IMR-90 (cell line): ENCODE results near the gene LAMA2. TPM values are rescaled to one million over a fixed set of nuclear protein-coding genes. Genes with fewer than 3 reads are reported as not detected.

ENCODE experiments used
- ATAC-seq: fragments of 200-7000 bp; cut with Tn5 transposase; 2 replicates; pipeline ENCODE4 v1.9.1; 2020; ENCODE audit warnings: low read depth, mild to moderate bottlenecking, moderate library complexity
- BruUV-seq: library from RNA; stranded (reverse); fragments of 400-500 nt; replicated peaks from 2 replicates; lab custom pipeline; 2021; lab: Mats Ljungman, UMichigan
- CTCF ChIA-PET: fragments of 300-600 bp; formaldehyde crosslinking; extraction: SDS; loops from one replicate; lab custom pipeline; 2021; ENCODE audit warnings: antibody characterized with exemption; lab: Yijun Ruan, JAX
- POLR2A ChIA-PET: fragments of 300-600 bp; sonication (Branson Sonifier 250); formaldehyde crosslinking; loops from one replicate; lab custom pipeline; 2022; ENCODE audit warnings: antibody characterized with exemption; ENCODE audit not compliant: unreplicated experiment; lab: Charles Lee
- DNase-seq: peaks from one replicate; pipeline ENCODE4 v3.0.0; 2013
- H2AFZ ChIP-seq: replicated peaks from 2 replicates; pipeline ENCODE3; 2013; ENCODE audit warnings: low read length, mild to moderate bottlenecking; ENCODE audit not compliant: poor library complexity
- H2AK5ac ChIP-seq: 2 replicates; pipeline ENCODE4 v1.6.1; 2013; ENCODE audit warnings: low read depth, low read length, inconsistent platforms
- H2AK9ac ChIP-seq: replicated peaks from 2 replicates; pipeline ENCODE3; 2013; ENCODE audit warnings: mild to moderate bottlenecking, low read depth, low read length, moderate library complexity; ENCODE audit not compliant: poor library complexity
- H2BK120ac ChIP-seq: 2 replicates; pipeline ENCODE4 v1.6.1; 2013; ENCODE audit warnings: low read depth, low read length, inconsistent platforms
- H2BK15ac ChIP-seq: 3 replicates; pipeline ENCODE4 v1.6.1; 2013; ENCODE audit warnings: low read depth, low read length, inconsistent platforms
- H2BK20ac ChIP-seq: 2 replicates; pipeline ENCODE4 v1.6.1; 2013; ENCODE audit warnings: low read depth, mild to moderate bottlenecking, inconsistent platforms, low read length, moderate library complexity
- H2BK5ac ChIP-seq: 2 replicates; pipeline ENCODE4 v1.6.1; 2013; ENCODE audit warnings: mild to moderate bottlenecking, low read depth, low read length, inconsistent platforms; ENCODE audit not compliant: poor library complexity, severe bottlenecking
- H3K14ac ChIP-seq: replicated peaks from 2 replicates; pipeline ENCODE4 v1.6.1; 2013; ENCODE audit warnings: low read depth, low read length, inconsistent platforms
- H3K18ac ChIP-seq: 2 replicates; pipeline ENCODE4 v1.6.1; 2013; ENCODE audit warnings: low read depth, low read length, control low read depth
- H3K23ac ChIP-seq: 2 replicates; pipeline ENCODE4 v1.6.1; 2013; ENCODE audit warnings: low read depth, low read length, inconsistent platforms
- H3K27ac ChIP-seq: 2 replicates; pipeline ENCODE4 v1.5.1; 2013; ENCODE audit warnings: mild to moderate bottlenecking, control low read depth, low read length; ENCODE audit not compliant: insufficient read depth
- H3K27me3 ChIP-seq: 2 replicates; pipeline ENCODE4 v1.6.1; 2013; ENCODE audit warnings: low read length; ENCODE audit not compliant: control insufficient read depth, insufficient read depth
- H3K36me3 ChIP-seq: 2 replicates; pipeline ENCODE4 v1.6.1; 2013; ENCODE audit warnings: low read length, mixed read lengths; ENCODE audit not compliant: control insufficient read depth, insufficient read depth
- H3K4ac ChIP-seq: 2 replicates; pipeline ENCODE4 v1.6.1; 2013; ENCODE audit warnings: low read depth, low read length, inconsistent platforms
- H3K4me1 ChIP-seq: 2 replicates; pipeline ENCODE4 v1.6.1; 2013; ENCODE audit warnings: low read length, mixed read lengths; ENCODE audit not compliant: control insufficient read depth, insufficient read depth
- H3K4me2 ChIP-seq: 2 replicates; pipeline ENCODE4 v1.6.1; 2013; ENCODE audit warnings: low read depth, mild to moderate bottlenecking, control low read depth, low read length, moderate library complexity
- H3K4me3 ChIP-seq: 2 replicates; pipeline ENCODE4 v1.5.1; 2013; ENCODE audit warnings: low read depth, mild to moderate bottlenecking, control low read depth, low read length, moderate library complexity; ENCODE audit not compliant: insufficient read depth
- H3K56ac ChIP-seq: 2 replicates; pipeline ENCODE4 v1.6.1; 2013; ENCODE audit warnings: low read length, inconsistent platforms; ENCODE audit not compliant: insufficient read depth; ENCODE audit errors: extremely low read depth
- H3K79me1 ChIP-seq, 2 experiments: 2 replicates each; pipeline ENCODE4 v1.6.1; 2013; ENCODE audit warnings: low read length in 2 of 2, inconsistent platforms in 1 of 2, low read depth in 1 of 2
- H3K9ac ChIP-seq: 2 replicates; pipeline ENCODE4 v1.6.1; 2013; ENCODE audit warnings: low read depth, low read length, control low read depth
- H3K9me1 ChIP-seq: 2 replicates; pipeline ENCODE4 v1.6.1; 2013; ENCODE audit warnings: low read length, inconsistent platforms; ENCODE audit not compliant: insufficient read depth
- H3K9me3 ChIP-seq: 2 replicates; pipeline ENCODE4 v1.6.1; 2013; ENCODE audit warnings: low read length; ENCODE audit not compliant: control insufficient read depth, insufficient read depth
- H4K20me1 ChIP-seq: 2 replicates; pipeline ENCODE4 v1.6.1; 2013; ENCODE audit warnings: low read length, inconsistent platforms; ENCODE audit not compliant: insufficient read depth
- H4K5ac ChIP-seq: 2 replicates; pipeline ENCODE4 v1.6.1; 2013; ENCODE audit warnings: mild to moderate bottlenecking, low read depth, low read length, control low read depth
- H4K8ac ChIP-seq, 2 experiments: 2 replicates each; pipeline ENCODE4 v1.6.1; 2013; ENCODE audit warnings: low read depth in 2 of 2, low read length in 2 of 2, control low read depth in 1 of 2, inconsistent platforms in 1 of 2
- H4K91ac ChIP-seq: 2 replicates; pipeline ENCODE4 v1.6.1; 2013; ENCODE audit warnings: low read depth, low read length, inconsistent platforms; ENCODE audit not compliant: insufficient read depth
- BHLHE40 ChIP-seq: fragments of 150-350 bp; IDR thresholded peaks from 2 replicates; pipeline ENCODE4 v1.6.1; 2016; ENCODE audit warnings: mild to moderate bottlenecking, low read depth, low read length
- CEBPB ChIP-seq: IDR thresholded peaks from 2 replicates; pipeline ENCODE4 v1.6.1; 2012; ENCODE audit warnings: low read depth, low read length, improper control_type of control experiment
- CHD1 ChIP-seq: IDR thresholded peaks from 2 replicates; pipeline ENCODE4 v1.6.1; 2012; ENCODE audit warnings: low read depth, low read length, improper control_type of control experiment
- FOS ChIP-seq: fragments of 150-350 bp; IDR thresholded peaks from 2 replicates; pipeline ENCODE4 v1.6.1; 2016; ENCODE audit warnings: low read depth, low read length
- MAFK ChIP-seq: IDR thresholded peaks from 2 replicates; pipeline ENCODE4 v1.6.1; 2012; ENCODE audit warnings: low read depth, low read length, improper control_type of control experiment
- MAZ ChIP-seq: IDR thresholded peaks from 2 replicates; pipeline ENCODE4 v1.6.1; 2012; ENCODE audit warnings: low read depth, mild to moderate bottlenecking, low read length, improper control_type of control experiment, moderate library complexity, borderline replicate concordance
- MXI1 ChIP-seq: IDR thresholded peaks from 2 replicates; pipeline ENCODE4 v1.6.1; 2012; ENCODE audit warnings: low read depth, mild to moderate bottlenecking, low read length, moderate library complexity, borderline replicate concordance
- NFE2L2 ChIP-seq: fragments of 150-350 bp; IDR thresholded peaks from 2 replicates; pipeline ENCODE4 v1.6.1; 2016; ENCODE audit warnings: low read depth, mild to moderate bottlenecking, low read length
- POLR2A ChIP-seq: IDR thresholded peaks from 2 replicates; pipeline ENCODE4 v1.6.1; 2012; ENCODE audit warnings: mild to moderate bottlenecking, low read depth, low read length
- RAD21 ChIP-seq: IDR thresholded peaks from 2 replicates; pipeline ENCODE4 v1.6.1; 2012; ENCODE audit warnings: low read length, improper control_type of control experiment
- RCOR1 ChIP-seq: IDR thresholded peaks from 2 replicates; pipeline ENCODE4 v1.6.1; 2012; ENCODE audit warnings: mild to moderate bottlenecking, low read length, improper control_type of control experiment; ENCODE audit not compliant: insufficient replicate concordance
- RFX5 ChIP-seq: IDR thresholded peaks from 2 replicates; pipeline ENCODE4 v1.8.0; 2012; ENCODE audit warnings: low read depth, mild to moderate bottlenecking, low read length, moderate library complexity
- SMC3 ChIP-seq: fragments of 150-350 bp; IDR thresholded peaks from 2 replicates; pipeline ENCODE4 v1.6.1; 2016; ENCODE audit warnings: low read depth, mild to moderate bottlenecking, antibody characterized with exemption, low read length, moderate library complexity
- WGBS, 2 experiments: methylation state at CpG; one replicate each; pipeline versions ENCODE4 v1.1.5 to v1.1.7; 2013; ENCODE audit warnings: missing lambda C conversion rate in 2 of 2; ENCODE audit not compliant: insufficient read length in 1 of 2; ENCODE audit errors: extremely low coverage in 2 of 2; 5-methylcytosine and 5-hydroxymethylcytosine counted together
- dilution Hi-C: fragments of 300-500 bp; cut with HindIII; formaldehyde crosslinking; loops from one replicate; pipeline ENCODE4 v1.14.3; 2018; ENCODE audit warnings: low sequenced_read_pairs; ENCODE audit not compliant: unreplicated experiment
- in situ Hi-C: fragments of 300-500 bp; cut with MboI; formaldehyde crosslinking; loops from 3 replicates; pipeline ENCODE4 v1.14.3; 2019; ENCODE audit warnings: low sequenced_read_pairs, inconsistent platforms, mixed read lengths
- intact Hi-C: fragments of 100-400 bp; cut with micrococcal nuclease; formaldehyde crosslinking; loops from 2 replicates; pipeline ENCODE4 v1.10.0; 2022
- polyA plus RNA-seq, 3 experiments: library from polyadenylated mRNA; depleted of rRNA; stranded (reverse); fragments of >200 nt; gene quantifications; 2 replicates each; pipeline ENCODE4 v1.2.3, GENCODE V29; 2012; ENCODE audit warnings: low replicate concordance in 1 of 3
- total RNA-seq: library from RNA; depleted of rRNA; stranded (reverse); fragments of >200 nt; gene quantifications from 2 replicates; pipeline ENCODE4 v1.2.3, GENCODE V29; 2012
- TF ChIP-seq, protein P1 (sequence below): fragments of 150-350 bp; IDR thresholded peaks from 2 replicates; pipeline ENCODE4 v1.6.1; 2016; ENCODE audit warnings: low read depth, mild to moderate bottlenecking, low read length, moderate library complexity, borderline replicate concordance
- TF ChIP-seq, protein P2 (sequence below): conservative IDR thresholded peaks from 2 replicates; pipeline ENCODE4 v1.5.1; 2012; ENCODE audit warnings: mild to moderate bottlenecking, low read depth, low read length, improper control_type of control experiment
- TF ChIP-seq, protein P3 (sequence below): fragments of 150-350 bp; IDR thresholded peaks from 2 replicates; pipeline ENCODE4 v1.6.1; 2017; ENCODE audit warnings: mild to moderate bottlenecking, antibody characterized with exemption, low read length, low read depth

LAMA2 gene
- total and polyA plus RNA-seq, 2 of the 4 experiments (the other 2 are of a cell fraction), result 9.9 to 13.3 TPM

DNA sequence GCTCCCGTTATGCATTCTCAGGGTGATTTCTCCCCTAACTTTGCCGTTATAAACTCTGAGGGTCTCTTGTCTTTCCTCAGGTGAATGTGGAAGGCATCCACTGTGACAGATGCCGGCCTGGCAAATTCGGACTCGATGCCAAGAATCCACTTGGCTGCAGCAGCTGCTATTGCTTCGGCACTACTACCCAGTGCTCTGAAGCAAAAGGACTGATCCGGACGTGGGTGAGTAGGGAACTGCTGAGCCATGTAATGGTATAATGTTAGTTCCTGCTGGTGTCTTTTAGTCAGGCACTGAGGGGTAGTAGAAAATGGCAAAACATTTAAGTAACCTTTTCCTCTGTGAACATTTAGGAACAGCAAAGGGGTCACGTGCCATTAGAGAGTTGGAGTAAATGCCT, 431.6 kb downstream of the LAMA2 start:
- dilution Hi-C loops, result no loop called here
- Histone ChIP-seq H3K9ac (no peak overlapping the region), H2BK120ac (0 out of 2 replicates have a peak overlapping the region, but pooled peaks have one; percentile 4), H4K8ac (no peak overlapping the region), H2BK5ac (no peak overlapping the region), H3K4me1 (peaks cover 4% of the 10 kb centered on the region), H3K4me2 (no peak overlapping the region), H3K9me3 (no peaks in the 10 kb centered on the region), H2AK9ac (no peak overlapping the region), H3K27ac (no peak overlapping the region), H2BK15ac (no peak overlapping the region), H4K91ac (peak overlapping the region; percentile 33; the same call in 1 of the 2 replicates), H2AFZ (no peak overlapping the region), H4K5ac (no peak overlapping the region), H3K56ac (no peak overlapping the region), H2AK5ac (no peak overlapping the region; the same call in 1 of the 2 replicates), H3K36me3 (no peaks in the 10 kb centered on the region), H3K4ac (no peak overlapping the region), H3K23ac (no peak overlapping the region), H3K79me1 (no peaks in the 10 kb centered on the region), H3K18ac (no peak overlapping the region), H3K4me3 (no peak overlapping the region), H4K20me1 (no peaks in the 10 kb centered on the region), H3K9me1 (no peaks in the 10 kb centered on the region), H2BK20ac (peak overlapping the region; percentile 30; the same call in 1 of the 2 replicates), H3K27me3 (no peaks in the 10 kb centered on the region), H3K14ac (no peak overlapping the region; the same call in 1 of the 2 replicates)
- ATAC-seq (no peak), DNase-seq (no peak)
- BruUV-seq, result no TSS peak
- ChIA-PET CTCF (no interaction called here), POLR2A (no interaction called here)
- WGBS, 2 experiments, result 98% methylated on average over 5 of the region's 9 CpGs; no CpG with 5 or more reads in 1 of the 2 experiments
- intact Hi-C loops, result no loop called here
- no peak for TF ChIP-seq RFX5
- no peak for TF ChIP-seq BHLHE40
- TF ChIP-seq POLR2A, result no peak
- TF ChIP-seq, protein P1, sequence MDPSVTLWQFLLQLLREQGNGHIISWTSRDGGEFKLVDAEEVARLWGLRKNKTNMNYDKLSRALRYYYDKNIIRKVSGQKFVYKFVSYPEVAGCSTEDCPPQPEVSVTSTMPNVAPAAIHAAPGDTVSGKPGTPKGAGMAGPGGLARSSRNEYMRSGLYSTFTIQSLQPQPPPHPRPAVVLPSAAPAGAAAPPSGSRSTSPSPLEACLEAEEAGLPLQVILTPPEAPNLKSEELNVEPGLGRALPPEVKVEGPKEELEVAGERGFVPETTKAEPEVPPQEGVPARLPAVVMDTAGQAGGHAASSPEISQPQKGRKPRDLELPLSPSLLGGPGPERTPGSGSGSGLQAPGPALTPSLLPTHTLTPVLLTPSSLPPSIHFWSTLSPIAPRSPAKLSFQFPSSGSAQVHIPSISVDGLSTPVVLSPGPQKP, result no peak
- TF ChIP-seq RCOR1, result no peak
- no peak for TF ChIP-seq NFE2L2
- TF ChIP-seq MAFK, result no peak
- TF ChIP-seq, protein P2, sequence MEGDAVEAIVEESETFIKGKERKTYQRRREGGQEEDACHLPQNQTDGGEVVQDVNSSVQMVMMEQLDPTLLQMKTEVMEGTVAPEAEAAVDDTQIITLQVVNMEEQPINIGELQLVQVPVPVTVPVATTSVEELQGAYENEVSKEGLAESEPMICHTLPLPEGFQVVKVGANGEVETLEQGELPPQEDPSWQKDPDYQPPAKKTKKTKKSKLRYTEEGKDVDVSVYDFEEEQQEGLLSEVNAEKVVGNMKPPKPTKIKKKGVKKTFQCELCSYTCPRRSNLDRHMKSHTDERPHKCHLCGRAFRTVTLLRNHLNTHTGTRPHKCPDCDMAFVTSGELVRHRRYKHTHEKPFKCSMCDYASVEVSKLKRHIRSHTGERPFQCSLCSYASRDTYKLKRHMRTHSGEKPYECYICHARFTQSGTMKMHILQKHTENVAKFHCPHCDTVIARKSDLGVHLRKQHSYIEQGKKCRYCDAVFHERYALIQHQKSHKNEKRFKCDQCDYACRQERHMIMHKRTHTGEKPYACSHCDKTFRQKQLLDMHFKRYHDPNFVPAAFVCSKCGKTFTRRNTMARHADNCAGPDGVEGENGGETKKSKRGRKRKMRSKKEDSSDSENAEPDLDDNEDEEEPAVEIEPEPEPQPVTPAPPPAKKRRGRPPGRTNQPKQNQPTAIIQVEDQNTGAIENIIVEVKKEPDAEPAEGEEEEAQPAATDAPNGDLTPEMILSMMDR, result no peak
- no peak for TF ChIP-seq CHD1
- TF ChIP-seq FOS, result no peak
- TF ChIP-seq, protein P3, sequence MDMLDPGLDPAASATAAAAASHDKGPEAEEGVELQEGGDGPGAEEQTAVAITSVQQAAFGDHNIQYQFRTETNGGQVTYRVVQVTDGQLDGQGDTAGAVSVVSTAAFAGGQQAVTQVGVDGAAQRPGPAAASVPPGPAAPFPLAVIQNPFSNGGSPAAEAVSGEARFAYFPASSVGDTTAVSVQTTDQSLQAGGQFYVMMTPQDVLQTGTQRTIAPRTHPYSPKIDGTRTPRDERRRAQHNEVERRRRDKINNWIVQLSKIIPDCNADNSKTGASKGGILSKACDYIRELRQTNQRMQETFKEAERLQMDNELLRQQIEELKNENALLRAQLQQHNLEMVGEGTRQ, result no peak
- no peak for TF ChIP-seq MXI1
- no peak for TF ChIP-seq SMC3
- no peak for TF ChIP-seq CEBPB
- TF ChIP-seq MAZ, result no peak
- no peak for TF ChIP-seq RAD21
- in situ Hi-C loops, result no loop called here
